ENCODE measurements around the gene LEMD2.

DNA sequence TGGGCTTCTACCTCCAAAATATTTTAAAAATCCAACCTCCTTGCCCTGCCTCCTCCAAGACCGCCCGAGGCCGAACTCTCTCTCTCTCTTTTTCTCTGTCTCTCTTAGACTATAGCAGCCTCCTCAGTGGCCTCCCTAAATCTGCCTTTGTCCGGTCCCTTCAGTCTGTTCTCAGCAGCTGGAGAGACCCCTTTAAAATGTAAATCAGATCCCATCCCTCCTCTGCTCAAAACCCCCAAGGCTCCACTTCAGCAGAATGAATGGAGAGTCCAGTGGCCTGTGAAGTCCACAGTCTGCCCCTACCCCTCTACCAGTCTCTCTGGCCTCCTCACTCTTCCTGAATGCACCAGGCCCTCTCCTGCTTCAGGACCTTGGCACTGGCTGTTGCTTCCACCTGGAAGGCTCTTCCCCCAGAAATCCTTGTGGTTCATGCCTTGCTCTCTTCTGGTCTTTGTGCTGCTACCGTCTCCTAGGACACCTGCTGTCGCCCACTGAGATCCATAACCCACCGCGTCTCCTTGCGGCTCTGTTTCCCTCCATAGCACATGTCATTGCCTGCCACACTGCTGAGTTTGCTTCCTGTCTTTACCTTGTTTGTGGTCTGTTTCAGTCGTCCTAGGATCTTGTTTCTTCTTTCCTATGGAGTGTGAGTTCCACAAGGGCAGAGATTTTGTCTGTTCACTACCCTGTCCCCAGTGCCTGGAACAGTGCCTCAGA lies 8.9 kb upstream of the LEMD2 start:
- no peak for TF ChIP-seq POLR2A (IDR thresholded peaks at IDR 0.05; ENCODE audit: low read length)
- no peak for TF ChIP-seq GATA1 (IDR thresholded peaks at IDR 0.05; ENCODE audit: low read depth, low read length)

All from erythroblast (primary cell).